Endothelial cell of umbilical vein (primary cell): ENCODE data around the gene BIRC6. TPM values are rescaled to one million over a fixed set of nuclear protein-coding genes. Genes with fewer than 3 reads are reported as not detected.

Experiments used
- BruUV-seq: library from RNA; stranded (reverse); fragments of 400-500 nt; replicated peaks from 2 replicates; lab custom pipeline; 2021; lab: Mats Ljungman, UMichigan
- CTCF ChIA-PET: fragments of 300-600, 350-600 bp; sonication (Branson Sonifier 250); formaldehyde crosslinking; loops from one replicate; lab custom pipeline; 2021; ENCODE audit warnings: antibody characterized with exemption, inconsistent platforms; lab: Charles Lee
- POLR2A ChIA-PET: fragments of 300-600, 350-600 bp; sonication (Branson Sonifier 250); formaldehyde crosslinking; loops from one replicate; lab custom pipeline; 2021; ENCODE audit warnings: antibody characterized with exemption, inconsistent platforms; lab: Charles Lee
- DNase-seq: peaks from one replicate; pipeline ENCODE4 v3.0.0-alpha.2; 2011; ENCODE audit warnings: low read depth, low spot score
- FAIRE-seq: peaks from 2 replicates; lab custom pipeline; 2011; peaks lifted over from hg19 to GRCh38; lab: Jason Lieb, UNC
- H2AFZ ChIP-seq: 2 replicates; pipeline ENCODE4 v1.6.0; 2012; ENCODE audit warnings: low read depth, low read length, control low read depth, inconsistent platforms
- H3K27ac ChIP-seq: 2 replicates; pipeline ENCODE4 v1.5.1; 2011; ENCODE audit warnings: low read depth, mild to moderate bottlenecking, control low read depth, low read length, moderate library complexity; ENCODE audit not compliant: insufficient read depth
- H3K27me3 ChIP-seq, 2 experiments: 2 replicates each; pipeline versions ENCODE4 v1.6.0 to v1.6.1; 2011; ENCODE audit warnings: low read length in 2 of 2, mixed read lengths in 1 of 2; ENCODE audit not compliant: control insufficient read depth in 2 of 2, insufficient read depth in 2 of 2
- H3K36me3 ChIP-seq, 2 experiments: 2 replicates in 1 of 2; 3 replicates in 1 of 2; pipeline ENCODE4 v1.5.1; 2011; ENCODE audit warnings: low read length in 2 of 2, mild to moderate bottlenecking in 1 of 2, moderate library complexity in 1 of 2; ENCODE audit not compliant: control insufficient read depth in 2 of 2, insufficient read depth in 2 of 2; ENCODE audit errors: extremely low read depth in 1 of 2
- H3K4me1 ChIP-seq: 3 replicates; pipeline ENCODE4 v1.5.1; 2011; ENCODE audit warnings: mild to moderate bottlenecking, low read length; ENCODE audit not compliant: control insufficient read depth, insufficient read depth; ENCODE audit errors: extremely low read depth
- H3K4me2 ChIP-seq: 2 replicates; pipeline ENCODE4 v1.6.1; 2011; ENCODE audit warnings: low read length, control low read depth, mixed read lengths; ENCODE audit not compliant: insufficient read depth
- H3K4me3 ChIP-seq, 3 experiments: fragments of 200-600 bp in 1 of 3; sonication (generic), shearing (Covaris generic) in 1 of 3; replicated peaks in 1 of 3; 2 replicates each; pipeline ENCODE4 v1.5.1; 2011 to 2016; ENCODE audit warnings: control low read depth in 3 of 3, low read length in 3 of 3, mild to moderate bottlenecking in 2 of 3, inconsistent platforms in 1 of 3, low read depth in 1 of 3, moderate library complexity in 1 of 3; ENCODE audit not compliant: insufficient read depth in 1 of 3
- H3K79me2 ChIP-seq: 2 replicates; pipeline ENCODE4 v1.6.0; 2012; ENCODE audit warnings: low read length, inconsistent platforms; ENCODE audit not compliant: control insufficient read depth, insufficient read depth
- H3K9ac ChIP-seq: replicated peaks from 2 replicates; pipeline ENCODE3; 2011; ENCODE audit warnings: low read length, control low read depth; ENCODE audit not compliant: insufficient read depth; ENCODE audit errors: extremely low read depth
- H3K9me1 ChIP-seq: replicated peaks from 3 replicates; pipeline ENCODE4 v1.6.0; 2011; ENCODE audit warnings: mild to moderate bottlenecking, low read length; ENCODE audit not compliant: control insufficient read depth, insufficient read depth; ENCODE audit errors: extremely low read depth
- H3K9me3 ChIP-seq: replicated peaks from 2 replicates; pipeline ENCODE4 v1.5.1; 2012; ENCODE audit warnings: low read length, inconsistent platforms; ENCODE audit not compliant: control insufficient read depth, insufficient read depth
- H4K20me1 ChIP-seq: replicated peaks from 2 replicates; pipeline ENCODE3; 2011; ENCODE audit warnings: mild to moderate bottlenecking, low read length; ENCODE audit not compliant: control insufficient read depth, insufficient read depth; ENCODE audit errors: extremely low read depth
- CTCF ChIP-seq, 2 donors: IDR thresholded peaks; 1 replicate in 1 of 2; 2 replicates in 1 of 2; pipeline ENCODE4 v1.5.1; 2011; ENCODE audit warnings: low read length in 2 of 2, mild to moderate bottlenecking in 2 of 2, moderate library complexity in 2 of 2, control low read depth in 1 of 2, inconsistent platforms in 1 of 2, low read depth in 1 of 2; ENCODE audit not compliant: insufficient read depth in 1 of 2; ENCODE audit errors: extremely low read depth in 1 of 2
- EZH2 ChIP-seq: IDR thresholded peaks from 2 replicates; pipeline ENCODE4 v1.6.1; 2012; ENCODE audit warnings: borderline replicate concordance, low read depth, mild to moderate bottlenecking, moderate library complexity, low read length, inconsistent platforms; ENCODE audit not compliant: severe bottlenecking
- GATA2 ChIP-seq: IDR thresholded peaks from 2 replicates; pipeline ENCODE4 v1.7.0; 2011; ENCODE audit warnings: low read depth, mild to moderate bottlenecking, moderate library complexity, mixed read lengths, low read length; ENCODE audit not compliant: insufficient read length, insufficient read depth
- MAX ChIP-seq: IDR thresholded peaks from 2 replicates; pipeline ENCODE4 v1.6.1; 2011; ENCODE audit not compliant: insufficient read depth, insufficient read length
- MYC ChIP-seq: IDR thresholded peaks from one replicate; pipeline ENCODE4 v1.6.1; 2011; ENCODE audit warnings: mild to moderate bottlenecking, low read depth, low read length
- POLR2A ChIP-seq: IDR thresholded peaks from 2 replicates; pipeline ENCODE4 v1.6.1; 2012; ENCODE audit warnings: low read depth, mild to moderate bottlenecking, control low read depth, low read length
- POLR2AphosphoS5 ChIP-seq: IDR thresholded peaks from 2 replicates; pipeline ENCODE4 v1.6.1; 2012; ENCODE audit warnings: low read depth, mild to moderate bottlenecking, control low read depth, low read length, moderate library complexity; ENCODE audit not compliant: insufficient read depth
- dilution Hi-C: fragments of 300-500 bp; cut with MboI; formaldehyde crosslinking; loops from one replicate; pipeline ENCODE4 v1.15.0; 2019; ENCODE audit warnings: low sequenced_read_pairs; ENCODE audit not compliant: extremely low pct_ligation_motif_present
- intact Hi-C: fragments of 100-400 bp; cut with micrococcal nuclease; formaldehyde crosslinking; loops from one replicate; pipeline ENCODE4 v1.10.0; 2022
- polyA plus RNA-seq, 4 experiments: library from polyadenylated mRNA; depleted of rRNA in 3 of 4; stranded (reverse) in 3 of 4; unstranded in 1 of 4; fragments of >200 nt; gene quantifications; 2 replicates each; pipeline versions ENCODE4 v1.2.1 to v1.2.3, GENCODE V29; 2011 to 2012; ENCODE audit warnings: missing spikeins in 1 of 4
- total RNA-seq: library from RNA; stranded (reverse); gene quantifications from 2 replicates; pipeline ENCODE4 v1.2.3, GENCODE V29; 2021

The BIRC6 gene
- total and polyA plus RNA-seq, 2 donors (not counting 3 experiments of a cell fraction or from before 2014, with no cell fraction given), result 34.2 to 83.1 TPM

- BruUV-seq, result no TSS peak
- intact Hi-C loops, result no loop called here
- Histone ChIP-seq H3K4me1 (no peaks in the 10 kb centered on the region), H2AFZ (no peak overlapping the region), H3K4me2 (no peak overlapping the region), H3K4me3 (no peak overlapping the region), H3K27ac (no peak overlapping the region), H3K27me3 (no peaks in the 10 kb centered on the region), H3K36me3 (no peaks in the 10 kb centered on the region), H3K9me1 (no peaks in the 10 kb centered on the region), H3K9ac (no peak overlapping the region), H3K9me3 (no peaks in the 10 kb centered on the region), H3K79me2 (no peaks in the 10 kb centered on the region), H4K20me1 (no peaks in the 10 kb centered on the region)
- dilution Hi-C loops, result no loop called here
- ChIA-PET CTCF (no interaction called here), POLR2A (no interaction called here)
- no peak for FAIRE-seq
- DNase-seq, result no peak
- no peak for TF ChIP-seq MYC
Observed at GRCh38 chr2:32652555-32653209, 295.9 kb downstream of the BIRC6 start.

GRCh38 chr2:32656069-32656468 is 299.2 kb downstream of the BIRC6 start:
- no TSS peak for BruUV-seq
- dilution Hi-C loops (no loop called here), intact Hi-C loops (no loop called here)
- Histone ChIP-seq H3K27ac (no peak overlapping the region), H4K20me1 (no peaks in the 10 kb centered on the region), H3K4me3 (no peak overlapping the region), H3K9ac (no peak overlapping the region), H3K9me3 (no peaks in the 10 kb centered on the region), H3K36me3 (no peaks in the 10 kb centered on the region), H3K27me3 (no peaks in the 10 kb centered on the region), H3K9me1 (no peaks in the 10 kb centered on the region), H2AFZ (no peak overlapping the region), H3K79me2 (no peaks in the 10 kb centered on the region), H3K4me2 (no peak overlapping the region), H3K4me1 (no peaks in the 10 kb centered on the region)
- POLR2A ChIA-PET, result no interaction called here
- DNase-seq (no peak), FAIRE-seq (no peak)
- CTCF ChIA-PET, result interaction anchor here (1.2 to 1.9 kb wide), 2 partner anchors 10 to 15 kb away, joined by 4 read pairs; no protein-coding TSS in a partner anchor
- no peak for TF ChIP-seq MAX
- TF ChIP-seq POLR2A, result no peak
- no peak for TF ChIP-seq GATA2
- no peak for TF ChIP-seq POLR2AphosphoS5
- no peak for TF ChIP-seq EZH2
- no peak for TF ChIP-seq MYC
- TF ChIP-seq CTCF (IDR thresholded peaks at IDR 0.05; ENCODE audit: extremely low read depth in 1 of 2, insufficient read depth in 1 of 2, low read depth in 1 of 2, low read length in 2 of 2), result no peak
